22Rv1 (cell line): ENCODE results near the gene BCAN.

Experiments
- CTCF ChIP-seq: fragments of 450-650 bp; IDR thresholded peaks from 2 replicates; pipeline ENCODE4 v1.5.1; 2017; ENCODE audit warnings: mild to moderate bottlenecking
- ZFX ChIP-seq: fragments of 450-650 bp; IDR thresholded peaks from 2 replicates; pipeline ENCODE4 v1.6.1; 2017; ENCODE audit warnings: antibody characterized with exemption, borderline replicate concordance

- TF ChIP-seq CTCF (no peak), ZFX (no peak)
Observed at GRCh38 chr1:156660752-156661112, 18.8 kb downstream of the BCAN start.
